ENCODE data around the gene CASD1. TPM values are rescaled to one million over a fixed set of nuclear protein-coding genes. Genes with fewer than 3 reads are reported as not detected.

CASD1 gene
- total RNA-seq, 4 donors from 2014 or later = 5.2 to 23.9 (median 9.3) TPM

- H3K27ac ChIP-seq = no peak overlapping the region
- H3K36me3 ChIP-seq = no peaks in the 10 kb centered on the region
- no peak for TF ChIP-seq CTCF (IDR thresholded peaks at IDR 0.05)
- no peak for TF ChIP-seq POLR2A (IDR thresholded peaks at IDR 0.05)
- DNase-seq = no peak
- H3K4me3 ChIP-seq = no peak overlapping the region
- H3K27me3 ChIP-seq = no peaks in the 10 kb centered on the region
- no peaks in the 10 kb centered on the region for H3K4me1 ChIP-seq
- H3K9me3 ChIP-seq = no peaks in the 10 kb centered on the region
These were observed 52.4 kb downstream of the CASD1 start for GRCh38 chr7:94561841-94562514.

- TF ChIP-seq CTCF (IDR thresholded peaks at IDR 0.05) = no peak
- TF ChIP-seq POLR2A (IDR thresholded peaks at IDR 0.05) = no peak
- Histone ChIP-seq H3K9me3 (no peaks in the 10 kb centered on the region), H3K4me1 (no peaks in the 10 kb centered on the region)
These were observed 52.9 kb downstream of the CASD1 start for GRCh38 chr7:94562525-94562924.

GRCh38 chr7:94565247-94565894, 55.8 kb downstream of the CASD1 start:
- no peak overlapping the region for H3K4me3 ChIP-seq

More at GRCh38 chr7:94562525-94562924, 52.9 kb downstream of the CASD1 start:
- no peaks in the 10 kb centered on the region for H3K36me3 ChIP-seq
- H3K27ac ChIP-seq = no peak overlapping the region
- H3K4me3 ChIP-seq = no peak overlapping the region
- H3K27me3 ChIP-seq = no peaks in the 10 kb centered on the region
- no peak for DNase-seq

GRCh38 chr7:94567396-94567795, 57.8 kb downstream of the CASD1 start:
- TF ChIP-seq CTCF (IDR thresholded peaks at IDR 0.05) = no peak
- TF ChIP-seq POLR2A (IDR thresholded peaks at IDR 0.05) = no peak
- Histone ChIP-seq H3K27me3 (no peaks in the 10 kb centered on the region), H3K36me3 (no peaks in the 10 kb centered on the region), H3K9me3 (no peaks in the 10 kb centered on the region), H3K27ac (no peak overlapping the region), H3K4me3 (no peak overlapping the region), H3K4me1 (no peaks in the 10 kb centered on the region)
- no peak for DNase-seq

More at GRCh38 chr7:94565247-94565894, 55.8 kb downstream of the CASD1 start:
- no peaks in the 10 kb centered on the region for H3K36me3 ChIP-seq
- no peak for DNase-seq
- TF ChIP-seq POLR2A (IDR thresholded peaks at IDR 0.05) (no peak), CTCF (IDR thresholded peaks at IDR 0.05) (no peak)
- no peaks in the 10 kb centered on the region for H3K9me3 ChIP-seq
- H3K27me3 ChIP-seq = no peaks in the 10 kb centered on the region
- no peaks in the 10 kb centered on the region for H3K4me1 ChIP-seq
- H3K27ac ChIP-seq = no peak overlapping the region

GRCh38 chr7:94571816-94572215, 62.2 kb downstream of the CASD1 start:
- no peak overlapping the region for H3K27ac ChIP-seq

More at GRCh38 chr7:94571816-94572215, 62.2 kb downstream of the CASD1 start:
- Histone ChIP-seq H3K4me1 (no peaks in the 10 kb centered on the region), H3K36me3 (no peaks in the 10 kb centered on the region), H3K4me3 (no peak overlapping the region), H3K9me3 (peaks cover 0 to 4% (median 2%) of the 10 kb centered on the region in 4 donors), H3K27me3 (no peaks in the 10 kb centered on the region)
- TF ChIP-seq POLR2A (IDR thresholded peaks at IDR 0.05) = no peak
- no peak for TF ChIP-seq CTCF (IDR thresholded peaks at IDR 0.05)
- DNase-seq = no peak

Measured in Peyer's patch (tissue), 4 donors.